D341Med (cell line): Measurements from ENCODE around the gene ADGRE1.
A peak's percentile ranks its signal among the peaks of the same experiment; 100 is the strongest.
"Not testable (repeated sequence)": the region's sequence is repeated elsewhere in the genome, so short reads cannot be mapped to it uniquely, and the experiment has no call there.

Experiments used
- DNase-seq: peaks from one replicate; pipeline ENCODE4 v3.0.0; 2012; ENCODE audit warnings: low spot score

ADGRE1 gene, protein sequence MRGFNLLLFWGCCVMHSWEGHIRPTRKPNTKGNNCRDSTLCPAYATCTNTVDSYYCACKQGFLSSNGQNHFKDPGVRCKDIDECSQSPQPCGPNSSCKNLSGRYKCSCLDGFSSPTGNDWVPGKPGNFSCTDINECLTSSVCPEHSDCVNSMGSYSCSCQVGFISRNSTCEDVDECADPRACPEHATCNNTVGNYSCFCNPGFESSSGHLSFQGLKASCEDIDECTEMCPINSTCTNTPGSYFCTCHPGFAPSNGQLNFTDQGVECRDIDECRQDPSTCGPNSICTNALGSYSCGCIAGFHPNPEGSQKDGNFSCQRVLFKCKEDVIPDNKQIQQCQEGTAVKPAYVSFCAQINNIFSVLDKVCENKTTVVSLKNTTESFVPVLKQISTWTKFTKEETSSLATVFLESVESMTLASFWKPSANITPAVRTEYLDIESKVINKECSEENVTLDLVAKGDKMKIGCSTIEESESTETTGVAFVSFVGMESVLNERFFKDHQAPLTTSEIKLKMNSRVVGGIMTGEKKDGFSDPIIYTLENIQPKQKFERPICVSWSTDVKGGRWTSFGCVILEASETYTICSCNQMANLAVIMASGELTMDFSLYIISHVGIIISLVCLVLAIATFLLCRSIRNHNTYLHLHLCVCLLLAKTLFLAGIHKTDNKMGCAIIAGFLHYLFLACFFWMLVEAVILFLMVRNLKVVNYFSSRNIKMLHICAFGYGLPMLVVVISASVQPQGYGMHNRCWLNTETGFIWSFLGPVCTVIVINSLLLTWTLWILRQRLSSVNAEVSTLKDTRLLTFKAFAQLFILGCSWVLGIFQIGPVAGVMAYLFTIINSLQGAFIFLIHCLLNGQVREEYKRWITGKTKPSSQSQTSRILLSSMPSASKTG

DNA sequence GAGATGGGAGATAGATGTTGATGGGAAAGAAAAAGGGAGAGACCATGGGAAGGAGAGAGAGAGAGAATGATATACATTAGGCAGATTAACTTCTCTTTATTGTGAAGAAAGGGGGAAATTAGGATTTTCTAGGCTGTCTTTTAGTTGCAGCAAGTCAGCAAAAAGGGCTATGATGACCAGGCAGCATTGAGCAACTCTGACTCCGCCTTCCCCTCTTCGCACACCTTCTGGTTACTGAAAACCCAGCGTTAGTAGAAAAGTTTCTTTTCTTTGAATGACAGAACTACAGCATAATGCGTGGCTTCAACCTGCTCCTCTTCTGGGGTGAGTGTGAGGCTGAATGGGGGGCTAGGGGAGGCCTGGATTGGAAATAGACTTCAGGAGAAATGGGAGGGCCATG is at the start of gene ADGRE1:
TSS of gene ADGRE1 (plus strand) at position 264 of the 400 bp plus-strand sequence. CDS start at position 294, 30 bp downstream.
- no peak for DNase-seq

DNA sequence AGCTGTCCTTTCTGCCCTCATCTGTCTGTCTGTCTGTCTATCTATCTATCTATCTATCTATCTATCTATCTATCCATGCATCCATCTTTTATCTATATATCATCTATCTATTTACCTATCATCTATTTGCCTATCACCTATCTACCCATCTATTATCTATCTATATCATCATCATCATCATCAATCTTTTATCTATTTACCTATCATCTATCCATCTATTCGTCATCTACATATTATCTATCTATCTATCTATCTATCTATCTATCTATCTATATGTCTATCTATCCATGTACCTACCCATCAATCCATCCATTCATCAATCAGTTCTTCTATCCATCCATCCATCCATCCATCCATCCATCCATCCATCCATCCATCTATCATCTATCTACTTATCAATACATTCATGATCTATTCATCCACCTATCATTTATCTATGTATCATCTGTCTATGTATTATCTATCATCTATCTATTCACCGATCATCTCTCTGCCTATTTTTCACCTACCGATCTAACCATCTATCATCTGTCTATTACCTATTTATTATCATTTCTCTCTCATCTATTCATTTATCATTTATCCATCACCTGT is 49.2 kb upstream of the ADGRE1 start:
- no peak for DNase-seq

DNA sequence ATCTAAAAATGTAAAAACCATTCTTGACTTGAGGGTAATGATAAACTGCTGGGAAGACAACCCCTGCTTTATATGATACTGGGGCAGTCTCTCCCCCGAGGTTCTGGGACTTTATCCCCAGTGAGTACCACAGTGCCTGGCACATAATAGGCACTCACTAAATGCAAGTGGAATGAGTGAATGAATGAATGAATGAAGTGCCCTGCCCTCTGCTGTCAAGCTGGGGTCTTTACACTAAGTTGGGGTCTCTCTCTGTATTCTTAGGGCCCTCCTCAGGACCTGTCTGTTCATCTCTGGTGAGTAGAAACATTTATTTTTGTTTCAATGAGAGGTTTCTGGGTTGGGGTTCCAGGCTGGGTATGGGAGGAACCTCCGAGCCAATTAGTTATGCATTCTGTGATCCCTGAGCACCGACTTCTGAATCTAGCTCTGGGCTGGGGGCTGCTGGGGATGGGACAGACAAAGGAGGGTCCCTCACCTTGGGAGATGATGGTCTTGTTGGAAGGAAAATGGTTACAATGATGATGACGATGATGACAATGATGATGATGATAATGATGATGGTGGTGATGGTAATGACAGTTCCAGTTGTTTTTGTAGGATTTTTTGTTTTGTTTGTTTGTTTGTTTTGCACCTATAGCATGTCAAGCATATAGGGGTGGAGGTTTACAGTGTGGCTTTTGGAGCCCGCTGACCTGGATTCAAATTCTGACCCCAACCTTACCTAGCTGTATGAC is 44.3 kb upstream of the ADGRE1 start:
- no peak for DNase-seq

DNA sequence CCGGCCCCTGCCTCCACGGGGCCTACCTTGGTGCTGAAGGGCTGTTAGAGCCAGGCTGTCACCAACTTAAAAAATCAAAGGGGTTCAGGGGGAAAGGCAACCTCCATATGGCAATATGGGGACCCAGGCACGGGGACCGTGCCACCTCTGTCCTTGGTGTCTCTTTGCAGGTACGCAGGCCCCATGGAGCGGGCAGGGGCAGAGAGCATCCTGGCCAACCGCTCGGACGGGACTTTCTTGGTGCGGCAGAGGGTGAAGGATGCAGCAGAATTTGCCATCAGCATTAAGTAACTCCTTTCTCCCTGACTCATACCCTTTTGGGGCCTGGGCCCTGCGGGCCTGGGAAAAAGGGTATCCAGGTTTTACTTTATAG is 39.6 kb upstream of the ADGRE1 start:
- no peak for DNase-seq

DNA sequence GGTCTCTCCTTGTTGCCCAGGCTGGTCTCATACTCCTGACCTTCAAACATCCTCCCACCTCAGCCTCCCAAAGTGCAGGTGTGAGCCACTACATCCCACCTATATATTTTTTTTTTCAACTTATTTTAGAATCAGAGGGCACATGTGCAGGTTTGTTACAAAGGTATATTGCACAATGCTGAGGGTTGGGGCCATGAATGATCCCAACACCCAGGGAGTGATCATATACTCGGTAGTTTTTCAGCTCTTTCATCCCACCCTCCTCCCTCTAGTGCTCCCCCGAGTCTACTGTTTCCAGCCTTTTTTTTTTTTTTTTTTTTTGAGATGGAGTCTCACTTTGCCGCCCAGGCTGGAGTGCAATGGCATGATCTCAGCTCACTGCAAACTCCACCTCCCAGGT is 38.4 kb upstream of the ADGRE1 start:
- DNase-seq: no peak

DNA sequence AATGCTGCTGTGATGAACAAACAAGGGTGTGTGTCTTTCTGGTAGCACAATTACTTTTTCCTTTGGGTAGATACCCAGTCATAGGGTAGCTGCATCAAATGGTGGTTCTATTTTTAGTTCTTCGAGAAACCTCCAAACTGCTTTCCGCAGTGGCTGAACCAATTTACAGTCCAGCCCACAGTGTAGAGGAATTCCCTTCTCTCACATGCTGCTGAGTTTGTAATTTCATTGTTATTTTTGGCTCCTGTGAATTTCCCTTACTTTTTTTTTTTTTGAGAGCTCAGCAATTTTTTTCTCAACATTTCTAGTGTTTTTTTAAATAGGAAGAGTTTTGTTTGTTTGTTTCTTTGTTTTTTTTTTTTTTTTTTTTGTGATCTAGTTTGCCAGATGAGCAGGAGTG is 37.5 kb upstream of the ADGRE1 start:
- DNase-seq: no peak

DNA sequence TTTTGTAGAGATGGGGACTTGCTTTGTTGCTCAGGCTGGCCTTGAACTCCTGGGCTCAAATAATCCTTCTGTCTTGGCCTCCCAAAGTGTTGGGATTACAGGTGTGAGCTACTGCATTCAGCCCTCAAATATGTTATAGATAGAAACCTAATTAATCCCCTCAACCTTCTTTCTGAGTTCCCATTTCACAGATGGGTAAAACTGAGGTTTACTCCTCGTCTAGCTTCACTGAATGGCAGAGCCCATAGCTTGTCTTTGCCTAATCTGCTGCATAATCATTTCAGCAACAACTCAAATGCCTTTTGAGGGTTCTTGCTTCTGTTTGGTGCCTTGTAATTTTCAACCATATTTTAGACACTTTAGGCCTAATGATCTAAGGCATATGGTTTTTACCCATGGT is 36.0 kb upstream of the ADGRE1 start:
- no peak for DNase-seq

DNA sequence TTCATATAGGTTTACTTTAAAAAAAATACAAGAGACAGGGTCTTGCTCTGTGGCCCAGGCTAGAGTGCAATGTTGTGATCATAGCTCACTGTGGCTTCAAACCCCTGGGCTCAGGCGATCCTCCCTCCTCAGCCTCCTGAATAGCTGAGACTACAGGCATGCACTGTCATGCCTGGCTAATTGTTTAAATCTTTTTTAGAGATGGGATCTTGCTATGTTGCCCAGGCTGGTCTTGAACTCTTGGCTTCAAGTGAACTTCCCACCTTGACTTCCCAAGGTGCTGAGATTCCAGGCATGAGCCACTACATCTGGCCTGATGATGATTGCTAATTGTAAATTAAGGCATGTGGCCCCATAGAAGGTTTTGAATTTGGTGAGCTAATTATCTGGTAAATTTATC is 35.4 kb upstream of the ADGRE1 start:
- no peak for DNase-seq

DNA sequence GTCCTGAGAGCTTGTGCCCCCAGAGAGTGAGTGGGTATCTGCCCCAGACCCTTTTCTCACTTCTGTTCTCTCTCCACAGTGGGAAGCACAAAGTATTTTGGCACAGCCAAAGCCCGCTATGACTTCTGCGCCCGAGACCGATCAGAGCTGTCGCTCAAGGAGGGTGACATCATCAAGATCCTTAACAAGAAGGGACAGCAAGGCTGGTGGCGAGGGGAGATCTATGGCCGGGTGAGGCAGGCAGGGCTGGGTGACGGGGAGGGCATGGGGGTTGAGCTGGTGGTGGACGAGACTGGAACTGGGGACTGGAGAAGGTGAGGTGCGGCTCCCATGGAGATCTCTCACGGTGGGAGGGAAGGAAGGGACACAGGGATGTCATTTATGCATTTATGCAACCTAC is 33.5 kb upstream of the ADGRE1 start:
- no peak for DNase-seq

DNA sequence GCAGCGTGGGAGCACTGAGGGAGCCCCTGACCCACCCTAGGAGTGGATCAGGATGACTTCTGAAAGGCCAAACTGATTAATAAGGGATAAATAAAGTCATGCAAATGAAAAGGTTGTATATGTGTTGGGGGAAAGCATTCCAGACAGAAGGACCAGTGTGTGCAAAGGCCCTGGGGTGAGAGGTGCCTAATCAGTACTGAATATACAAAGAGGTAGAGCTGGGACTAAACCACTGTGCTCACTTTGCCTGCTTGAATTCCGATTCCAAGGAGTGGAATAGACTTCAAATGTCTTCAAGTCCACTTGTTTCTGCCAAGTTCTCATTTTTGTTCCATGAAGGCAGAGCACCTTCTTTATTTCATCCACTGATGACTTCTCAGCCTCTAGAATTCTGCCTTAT is 32.6 kb upstream of the ADGRE1 start:
- no peak for DNase-seq

DNA sequence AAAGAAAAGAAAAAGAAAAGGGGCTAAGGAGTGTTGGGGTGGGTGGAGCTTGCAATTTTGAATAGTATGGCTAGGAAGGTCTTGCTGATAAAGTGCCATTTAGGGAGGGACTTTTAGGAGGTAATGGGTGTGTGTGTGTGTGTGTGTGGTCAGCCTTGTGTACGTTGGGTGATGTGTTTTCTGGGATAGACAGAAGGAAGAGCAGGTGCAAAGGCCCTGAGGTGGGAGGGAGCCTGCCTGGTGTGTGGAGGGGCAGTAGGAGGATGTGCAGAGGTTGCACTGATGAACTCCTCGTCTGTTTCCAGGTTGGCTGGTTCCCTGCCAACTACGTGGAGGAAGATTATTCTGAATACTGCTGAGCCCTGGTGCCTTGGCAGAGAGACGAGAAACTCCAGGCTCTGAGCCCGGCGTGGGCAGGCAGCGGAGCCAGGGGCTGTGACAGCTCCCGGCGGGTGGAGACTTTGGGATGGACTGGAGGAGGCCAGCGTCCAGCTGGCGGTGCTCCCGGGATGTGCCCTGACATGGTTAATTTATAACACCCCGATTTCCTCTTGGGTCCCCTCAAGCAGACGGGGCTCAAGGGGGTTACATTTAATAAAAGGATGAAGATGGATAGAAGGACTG is 30.5 kb upstream of the ADGRE1 start:
- DNase-seq: no peak

DNA sequence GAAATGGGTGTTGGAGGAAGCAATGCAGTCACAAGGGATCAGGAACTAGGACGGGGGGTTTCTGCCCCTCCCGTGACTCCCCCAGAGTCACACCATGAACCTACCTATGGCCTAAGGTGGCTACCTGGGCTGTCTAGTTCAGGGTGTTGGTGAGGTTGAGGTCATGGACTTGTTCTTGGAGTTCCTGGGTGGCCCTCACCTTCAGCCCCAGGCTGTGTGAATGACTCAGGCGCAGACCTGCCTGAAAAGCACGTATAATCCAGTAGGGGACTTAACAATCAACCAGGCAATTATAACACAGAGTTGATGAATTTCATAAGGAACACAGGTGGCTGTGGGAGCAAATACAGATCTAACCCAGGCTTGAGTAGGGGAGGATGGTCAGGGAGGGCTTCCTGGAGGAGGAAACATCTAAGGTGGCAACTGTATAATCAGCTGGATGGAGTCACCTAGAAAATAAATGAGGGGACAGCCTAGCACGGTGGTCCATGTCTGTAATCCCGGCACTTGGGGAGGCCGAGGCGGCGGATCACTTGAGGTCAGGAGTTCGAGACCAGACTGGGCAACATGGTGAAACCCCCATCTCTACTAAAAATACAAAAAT is 25.6 kb upstream of the ADGRE1 start:
- no peak for DNase-seq

DNA sequence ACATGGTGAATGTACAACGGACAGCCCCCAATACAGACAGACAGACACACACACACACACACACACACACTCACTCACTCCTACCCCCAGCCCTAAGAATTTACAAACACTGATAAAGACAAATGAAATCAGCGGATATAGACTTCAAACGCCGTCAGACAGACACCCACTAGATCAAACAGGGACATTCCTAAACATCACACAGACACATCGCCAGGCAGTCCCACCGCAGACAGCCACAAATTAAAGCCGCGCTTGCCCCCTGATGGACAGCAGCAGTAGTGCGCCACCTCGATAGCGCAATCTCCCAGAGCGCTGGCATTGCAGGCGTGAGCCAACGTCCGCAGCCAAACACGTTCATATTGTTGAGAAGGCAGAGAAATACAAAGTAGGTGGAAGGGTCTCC is 24.7 kb upstream of the ADGRE1 start:
- peak; percentile 89 for DNase-seq

DNA sequence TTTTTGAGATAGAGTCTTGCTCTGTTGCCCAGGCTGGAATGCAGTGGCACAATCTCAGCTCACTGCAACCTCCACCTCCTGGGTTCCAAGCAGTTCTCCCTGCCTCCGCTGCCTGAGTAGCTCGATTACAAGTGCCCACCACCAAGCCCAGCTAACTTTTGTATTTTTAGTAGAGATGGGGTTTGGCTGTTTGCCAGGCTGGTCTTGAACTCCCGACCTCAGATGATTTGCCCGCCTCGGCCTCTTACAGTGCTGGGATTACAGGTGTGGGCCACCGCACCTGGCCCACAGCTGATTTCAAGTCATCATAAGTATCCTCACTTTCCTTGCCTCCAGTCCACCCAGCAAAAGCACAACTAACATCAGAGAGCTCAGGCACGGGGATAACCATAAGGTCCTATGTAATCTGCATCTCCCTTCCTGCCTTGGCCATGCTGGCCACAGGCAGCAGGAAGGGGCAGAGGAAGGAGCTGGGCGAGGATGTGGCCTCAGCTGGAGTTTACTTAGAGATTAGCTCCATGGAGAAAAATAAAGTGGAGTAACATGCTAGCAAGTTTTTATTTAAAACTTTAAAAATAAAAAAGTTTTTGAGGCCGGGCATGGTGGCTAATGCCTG is 22.9 kb upstream of the ADGRE1 start:
- DNase-seq: no peak

DNA sequence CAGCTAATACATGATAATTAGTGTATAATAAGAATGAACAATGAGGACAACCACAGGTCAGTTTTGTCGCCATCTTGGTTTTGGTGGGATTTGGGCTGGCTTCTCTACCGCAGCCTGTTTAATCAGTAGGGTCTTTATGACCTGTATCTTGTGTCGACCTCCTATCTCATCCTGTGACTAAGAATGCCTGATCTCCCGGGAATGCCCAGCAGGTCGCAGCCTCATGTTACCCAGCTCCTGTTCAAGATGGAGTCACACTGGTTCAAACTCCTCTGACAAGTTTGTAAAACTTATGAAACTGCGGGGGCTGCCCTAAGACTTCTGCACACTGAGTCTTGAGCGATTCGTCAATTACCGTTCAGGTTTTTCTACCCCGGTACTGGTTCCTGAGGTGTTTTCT is 21.5 kb upstream of the ADGRE1 start:
- DNase-seq: no peak

DNA sequence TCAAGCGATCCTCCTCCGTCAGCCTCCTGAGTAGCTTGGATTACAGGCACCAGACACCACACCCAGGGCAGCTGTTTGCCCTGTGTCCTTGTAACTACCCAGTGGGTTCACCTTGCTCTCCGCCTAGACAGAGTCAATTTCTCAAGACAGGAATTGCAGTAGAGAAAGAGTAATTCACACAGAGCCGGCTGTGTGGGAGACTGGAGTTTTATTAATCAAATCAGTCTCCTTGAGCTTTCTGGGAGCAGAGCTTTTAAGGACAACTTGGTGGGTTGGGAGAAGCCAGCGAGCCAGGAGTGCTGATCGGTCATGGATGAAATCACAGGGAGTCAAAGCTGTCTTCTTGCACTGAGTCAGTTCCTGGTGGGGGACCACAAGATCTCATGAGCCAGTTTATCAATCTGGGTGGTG is 20.6 kb upstream of the ADGRE1 start:
- DNase-seq: no peak

DNA sequence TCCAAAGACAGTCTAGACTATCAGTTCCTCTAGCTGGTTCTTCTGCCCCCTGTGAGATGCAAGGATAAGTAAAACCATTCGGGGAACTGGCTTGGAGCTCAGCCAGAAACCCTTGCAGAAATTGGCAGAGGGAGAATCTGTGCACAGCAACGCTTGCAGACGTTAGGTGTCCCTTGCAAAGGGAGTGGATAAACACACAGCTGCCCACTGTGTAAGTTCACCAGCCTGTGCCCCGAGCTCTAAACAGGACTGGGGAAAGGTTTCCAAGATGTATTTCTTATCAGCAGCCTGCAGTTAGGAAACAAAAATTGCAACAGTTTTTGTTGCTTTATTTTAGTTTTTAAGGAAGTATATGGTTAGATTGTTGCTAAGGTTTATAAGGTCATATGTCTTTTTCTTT is 19.0 kb upstream of the ADGRE1 start:
- no peak for DNase-seq

DNA sequence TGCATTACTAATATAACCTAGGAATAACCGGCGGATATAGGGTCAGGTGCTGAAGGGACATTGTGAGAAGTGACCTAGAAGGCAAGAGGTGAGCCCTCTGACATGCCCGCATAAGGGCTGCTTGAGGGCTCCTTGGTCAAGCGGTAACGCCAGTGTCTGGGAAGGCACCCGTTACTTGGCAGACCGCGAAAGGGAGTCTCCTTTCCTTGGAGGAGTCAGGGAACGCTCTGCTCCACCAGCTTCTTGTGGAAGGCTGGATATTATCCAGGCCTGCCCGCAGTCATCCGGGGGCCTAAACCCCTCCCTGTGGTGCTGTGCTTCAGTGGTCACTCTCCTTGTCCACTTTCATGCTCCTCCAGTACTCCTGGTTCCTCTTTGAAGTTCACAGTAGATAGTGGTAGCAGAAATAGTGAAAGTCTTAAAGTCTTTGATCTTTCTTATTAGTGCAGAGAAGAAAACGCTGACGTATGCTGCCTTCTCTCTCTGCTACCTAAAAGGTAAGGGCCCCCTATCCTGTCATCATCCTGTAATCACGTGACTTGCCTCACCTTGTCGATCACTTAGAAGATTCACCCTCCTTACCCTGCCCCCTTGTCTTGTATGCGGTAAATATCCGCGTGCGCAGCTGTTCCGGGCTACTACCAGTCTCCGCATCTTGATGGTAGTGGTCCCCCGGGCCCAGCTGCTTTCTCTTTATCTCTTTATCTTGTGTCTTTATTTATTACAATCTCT is 18.1 kb upstream of the ADGRE1 start:
- not testable (repeated sequence) for DNase-seq

DNA sequence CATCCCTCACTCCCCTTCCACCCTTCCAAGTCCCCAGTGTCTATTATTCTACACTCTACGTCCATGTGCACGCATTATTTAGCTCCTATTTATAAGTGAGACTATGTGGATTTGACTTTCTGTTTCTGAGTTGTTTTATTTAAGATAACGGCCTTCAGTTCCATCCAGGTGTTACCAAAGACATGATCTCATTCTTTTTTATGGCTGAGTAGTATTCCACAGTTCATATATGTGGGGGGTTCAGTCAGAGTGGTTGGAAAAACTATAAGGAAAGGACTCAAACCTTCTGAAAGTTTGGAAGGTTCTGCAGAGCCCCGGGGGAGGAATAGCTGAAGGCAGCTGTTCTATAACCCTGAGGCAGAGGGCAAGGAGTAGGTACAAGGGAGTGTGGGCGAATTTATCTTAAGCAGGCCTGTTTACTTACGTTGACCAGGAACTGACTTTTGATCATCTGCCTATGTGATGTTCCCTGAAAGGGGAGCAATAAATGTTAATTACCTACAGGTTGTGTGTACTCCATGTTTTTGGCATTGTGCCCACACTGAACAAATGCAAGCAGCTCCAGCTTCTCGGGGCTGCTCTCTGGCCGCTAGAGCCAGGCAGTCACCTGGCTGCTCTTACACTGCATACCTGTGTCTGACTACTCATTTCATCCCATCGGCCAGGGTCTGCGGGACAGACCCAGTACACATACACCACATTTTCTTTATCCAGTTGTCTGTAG is 13.5 kb upstream of the ADGRE1 start:
- DNase-seq: no peak

DNA sequence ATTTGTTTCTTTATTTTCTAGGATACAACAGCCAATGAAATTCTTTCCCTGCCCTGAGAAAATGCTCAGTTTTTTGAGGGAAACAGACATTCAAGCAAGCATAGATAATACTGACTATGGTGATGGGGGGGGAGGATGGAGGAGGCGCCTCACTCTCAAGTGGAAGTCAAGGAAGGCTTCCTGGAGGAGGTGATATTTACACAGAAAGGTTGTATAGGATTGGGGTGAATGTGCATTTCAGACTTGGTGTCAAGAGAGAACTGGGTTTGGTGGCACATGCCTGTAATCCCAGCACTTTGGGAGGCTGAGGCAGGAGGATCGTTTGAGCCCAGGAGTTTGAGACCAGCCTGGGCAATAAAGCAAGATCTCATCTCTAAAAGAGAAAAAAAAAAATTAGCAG is 12.2 kb upstream of the ADGRE1 start:
- no peak for DNase-seq
